ENCODE measurements around the gene MYO1E.

The MYO1E gene

DNA sequence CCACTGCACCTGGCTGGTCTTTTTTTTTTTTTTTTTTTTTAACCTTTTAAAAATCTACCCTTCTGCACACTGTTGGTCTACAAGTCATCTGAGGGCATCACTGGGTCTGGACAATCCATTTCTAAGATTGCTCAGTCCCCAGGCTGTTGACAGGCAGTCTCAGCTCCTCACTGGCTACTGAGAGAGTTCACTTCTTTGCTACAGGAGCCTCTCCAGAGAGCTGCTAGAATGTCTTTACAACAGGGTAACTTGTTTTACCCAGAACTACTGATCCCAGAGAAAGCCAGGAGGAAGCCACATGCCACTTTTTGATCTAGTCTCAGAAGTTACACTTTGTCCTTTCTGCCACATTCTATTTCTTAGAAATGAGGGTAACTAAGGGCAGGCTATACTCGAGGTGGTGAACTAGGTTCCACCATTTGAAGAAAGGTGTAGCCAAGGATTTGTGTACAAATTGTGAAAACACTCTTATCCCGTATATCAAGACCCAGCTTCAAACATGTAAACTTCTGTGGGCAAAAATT, 273.4 kb downstream of the MYO1E start:
- no peak for DNase-seq (ENCODE audit: extremely low read depth, low read depth)
- TF ChIP-seq, protein P1, sequence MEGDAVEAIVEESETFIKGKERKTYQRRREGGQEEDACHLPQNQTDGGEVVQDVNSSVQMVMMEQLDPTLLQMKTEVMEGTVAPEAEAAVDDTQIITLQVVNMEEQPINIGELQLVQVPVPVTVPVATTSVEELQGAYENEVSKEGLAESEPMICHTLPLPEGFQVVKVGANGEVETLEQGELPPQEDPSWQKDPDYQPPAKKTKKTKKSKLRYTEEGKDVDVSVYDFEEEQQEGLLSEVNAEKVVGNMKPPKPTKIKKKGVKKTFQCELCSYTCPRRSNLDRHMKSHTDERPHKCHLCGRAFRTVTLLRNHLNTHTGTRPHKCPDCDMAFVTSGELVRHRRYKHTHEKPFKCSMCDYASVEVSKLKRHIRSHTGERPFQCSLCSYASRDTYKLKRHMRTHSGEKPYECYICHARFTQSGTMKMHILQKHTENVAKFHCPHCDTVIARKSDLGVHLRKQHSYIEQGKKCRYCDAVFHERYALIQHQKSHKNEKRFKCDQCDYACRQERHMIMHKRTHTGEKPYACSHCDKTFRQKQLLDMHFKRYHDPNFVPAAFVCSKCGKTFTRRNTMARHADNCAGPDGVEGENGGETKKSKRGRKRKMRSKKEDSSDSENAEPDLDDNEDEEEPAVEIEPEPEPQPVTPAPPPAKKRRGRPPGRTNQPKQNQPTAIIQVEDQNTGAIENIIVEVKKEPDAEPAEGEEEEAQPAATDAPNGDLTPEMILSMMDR (IDR thresholded peaks at IDR 0.05; ENCODE audit: low read depth, low read length, missing control alignments), result no peak

DNA sequence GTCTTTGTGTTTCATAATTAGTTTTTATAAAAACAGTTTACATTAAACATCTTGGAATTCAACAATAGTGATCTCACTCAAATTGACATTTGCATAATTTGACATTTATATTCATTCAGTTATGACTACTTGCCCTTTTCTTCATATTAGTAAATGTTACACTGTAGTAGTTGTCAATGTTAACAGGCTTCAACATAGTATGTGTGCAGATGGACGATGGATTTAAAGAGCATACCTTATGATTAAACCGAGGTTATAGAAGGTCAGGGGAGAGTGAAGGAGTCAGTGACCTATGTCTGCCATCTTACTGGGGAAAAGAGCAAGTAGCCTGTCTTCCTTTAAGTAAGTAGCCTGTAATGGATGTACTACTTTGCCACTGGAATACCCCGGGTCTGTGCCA, 276.2 kb downstream of the MYO1E start:
- H3K4me3 ChIP-seq (replicated peaks; ENCODE audit: low read depth, low read length), result no peak overlapping the region
- DNase-seq (ENCODE audit: extremely low read depth, low read depth), result no peak
- TF ChIP-seq, protein P1 (IDR thresholded peaks at IDR 0.05; ENCODE audit: low read depth, low read length, missing control alignments), result no peak

More for the DNA sequence above, 273.4 kb downstream of the MYO1E start:
- H3K4me3 ChIP-seq (replicated peaks; ENCODE audit: low read depth, low read length), result no peak overlapping the region

DNA sequence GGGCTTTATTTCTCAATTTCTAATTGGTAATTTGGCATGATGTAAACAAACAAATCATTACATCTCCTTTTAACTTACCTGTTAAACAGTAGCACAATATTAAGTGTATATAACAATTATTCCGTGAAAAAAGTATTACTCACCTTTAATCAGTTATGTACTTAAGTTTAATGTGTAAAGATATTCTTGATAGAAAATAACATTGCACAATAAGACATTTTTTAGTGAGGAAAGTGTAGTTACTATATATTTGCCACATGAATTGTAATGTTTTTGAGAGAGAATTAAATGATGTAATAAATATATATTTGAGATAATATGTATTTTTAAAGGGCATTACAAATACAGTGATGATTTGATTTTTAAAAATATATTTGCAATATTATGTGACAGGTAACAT, 278.6 kb downstream of the MYO1E start:
- no peak overlapping the region for H3K4me3 ChIP-seq (replicated peaks; ENCODE audit: low read depth, low read length)
- DNase-seq (ENCODE audit: extremely low read depth, low read depth), result no peak
- TF ChIP-seq, protein P1 (IDR thresholded peaks at IDR 0.05; ENCODE audit: low read depth, low read length, missing control alignments), result no peak

DNA sequence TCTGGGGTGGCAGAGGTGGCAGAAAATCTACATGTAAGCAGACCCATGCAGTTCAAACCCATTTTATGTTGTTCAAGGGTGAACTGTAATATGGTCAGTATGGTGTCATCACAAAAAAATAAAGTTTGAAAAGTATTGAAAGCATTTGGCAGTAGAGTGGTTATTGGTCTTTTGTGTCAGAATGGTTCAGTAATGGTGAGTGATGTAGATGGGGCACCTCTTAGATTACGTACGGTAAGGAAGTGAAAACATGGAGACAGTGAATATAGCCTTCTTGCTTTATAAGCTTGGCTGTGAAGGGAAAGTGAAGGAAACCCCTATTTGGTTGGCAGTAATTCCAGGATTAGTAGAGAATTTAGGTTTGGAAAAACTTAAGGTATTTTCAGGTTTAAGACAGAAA, 284.9 kb downstream of the MYO1E start:
- TF ChIP-seq, protein P1 (IDR thresholded peaks at IDR 0.05; ENCODE audit: low read depth, low read length, missing control alignments), result no peak
- DNase-seq (ENCODE audit: extremely low read depth, low read depth), result no peak

More for the DNA sequence above, 284.9 kb downstream of the MYO1E start:
- H3K4me3 ChIP-seq (replicated peaks; ENCODE audit: low read depth, low read length), result no peak overlapping the region
